HG02943 (cell line): ENCODE results near the gene ADAM12.
"Not testable (repeated sequence)": the region's sequence is repeated elsewhere in the genome, so short reads cannot be mapped to it uniquely, and the experiment has no call there.

Experiments used
- ATAC-seq: cut with Tn5 transposase; IDR thresholded peaks from one replicate; pipeline ENCODE4 v1.9.1; 2021; ENCODE audit warnings: mild to moderate bottlenecking, low read depth, moderate library complexity; ENCODE audit not compliant: unreplicated experiment

The ADAM12 gene

DNA sequence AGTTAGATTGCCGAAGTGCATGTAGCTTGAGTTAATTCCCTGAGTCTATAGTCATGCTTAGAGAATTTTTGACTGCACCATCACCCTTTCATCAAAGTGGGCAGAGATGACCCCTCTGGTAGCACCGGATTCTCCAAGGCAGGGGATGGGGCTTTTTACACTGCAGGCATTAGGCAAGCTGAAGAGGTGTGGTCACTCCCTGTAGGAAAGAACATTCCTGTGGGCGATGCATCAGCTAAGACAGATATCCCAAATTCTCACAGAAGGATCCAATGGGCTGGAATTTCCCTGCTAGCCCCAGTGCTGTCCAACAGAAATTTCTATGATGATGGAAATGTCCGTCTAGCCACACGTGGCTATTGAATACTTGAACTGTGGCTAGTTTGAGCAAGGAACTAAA lies 118.2 kb downstream of the ADAM12 start:
- ATAC-seq = no peak

DNA sequence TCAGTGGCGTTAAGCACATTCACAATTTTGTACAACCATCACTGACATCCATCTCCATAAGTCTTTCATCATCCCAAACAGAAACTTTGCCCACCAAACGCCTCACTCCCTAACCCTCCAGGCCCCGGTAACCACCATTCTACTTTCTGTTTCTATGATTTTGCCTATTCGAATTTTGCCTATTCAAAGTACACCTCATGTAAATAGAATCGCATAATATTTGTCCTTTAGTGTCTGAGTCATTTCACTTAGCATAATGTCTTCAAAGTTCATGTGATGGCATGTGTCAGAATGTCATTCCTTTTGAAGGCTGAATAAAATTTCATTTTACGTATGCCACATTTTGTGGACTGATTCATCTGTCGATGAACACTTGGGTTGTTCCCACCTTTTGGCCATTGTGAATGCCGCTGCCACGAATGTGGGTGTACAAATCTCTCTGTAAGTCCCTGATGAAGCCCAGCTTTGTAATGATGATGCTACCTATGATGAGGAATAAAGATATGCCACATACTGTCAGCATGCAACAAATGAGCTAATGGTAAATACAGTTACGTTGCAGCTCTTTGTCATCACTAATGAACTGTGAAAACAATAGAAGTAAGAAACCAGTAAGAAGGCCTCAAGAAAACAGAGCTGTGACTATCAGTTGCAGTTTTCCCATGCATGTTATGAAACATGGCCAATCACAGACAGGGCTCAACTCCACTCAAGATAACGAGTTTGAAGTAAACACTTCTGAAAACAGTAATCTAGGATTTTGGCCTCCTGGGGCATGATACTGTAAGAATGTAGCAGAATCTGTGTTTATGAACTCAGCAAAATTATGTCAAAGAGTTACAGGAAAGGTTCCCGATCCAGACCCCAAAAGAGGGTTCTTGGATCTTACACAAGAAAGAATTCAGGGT lies 120.0 kb downstream of the ADAM12 start:
- no peak for ATAC-seq

DNA sequence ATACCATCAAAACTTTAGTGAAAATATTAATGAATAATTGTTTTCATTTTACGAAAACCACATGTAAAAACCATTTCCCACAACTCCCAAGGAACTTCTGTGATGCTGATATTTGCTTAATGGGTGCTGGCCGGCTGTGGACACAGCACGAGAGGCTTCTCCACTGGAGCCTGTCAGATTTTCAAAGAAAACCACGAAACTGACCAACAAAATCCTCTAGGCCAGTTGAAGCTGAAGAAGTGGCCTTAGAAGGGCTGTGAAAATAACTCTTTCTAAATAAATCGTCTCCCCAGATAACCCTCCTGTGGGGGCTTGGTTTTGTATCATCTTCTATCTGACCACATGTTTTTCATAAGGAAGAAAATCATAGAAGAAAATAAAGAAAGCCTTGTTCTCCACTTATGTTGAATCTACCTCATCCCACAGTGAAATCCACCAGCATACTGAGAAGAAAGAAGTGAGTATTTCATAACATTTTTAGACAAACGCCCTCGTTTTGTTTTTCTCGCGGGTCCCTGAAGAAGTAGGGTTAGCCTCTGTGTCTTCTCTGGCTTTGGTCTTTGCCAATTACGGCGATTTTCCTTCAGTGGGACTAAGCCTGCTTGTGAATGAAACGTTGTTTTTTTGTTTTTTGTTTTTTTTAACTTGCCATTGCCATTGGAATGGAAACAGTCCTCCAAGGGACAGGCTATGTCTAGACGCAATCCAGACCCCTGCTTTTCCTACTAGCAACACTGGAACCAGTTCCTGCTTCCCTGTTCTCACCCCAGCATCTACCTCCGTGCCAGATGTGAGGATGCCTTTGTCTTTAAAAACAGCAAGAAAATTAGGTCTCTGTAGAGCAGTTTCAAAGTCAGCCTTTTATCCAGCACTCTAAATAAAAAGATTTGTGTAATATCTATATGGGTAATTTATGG lies 123.9 kb downstream of the ADAM12 start:
- no peak for ATAC-seq

DNA sequence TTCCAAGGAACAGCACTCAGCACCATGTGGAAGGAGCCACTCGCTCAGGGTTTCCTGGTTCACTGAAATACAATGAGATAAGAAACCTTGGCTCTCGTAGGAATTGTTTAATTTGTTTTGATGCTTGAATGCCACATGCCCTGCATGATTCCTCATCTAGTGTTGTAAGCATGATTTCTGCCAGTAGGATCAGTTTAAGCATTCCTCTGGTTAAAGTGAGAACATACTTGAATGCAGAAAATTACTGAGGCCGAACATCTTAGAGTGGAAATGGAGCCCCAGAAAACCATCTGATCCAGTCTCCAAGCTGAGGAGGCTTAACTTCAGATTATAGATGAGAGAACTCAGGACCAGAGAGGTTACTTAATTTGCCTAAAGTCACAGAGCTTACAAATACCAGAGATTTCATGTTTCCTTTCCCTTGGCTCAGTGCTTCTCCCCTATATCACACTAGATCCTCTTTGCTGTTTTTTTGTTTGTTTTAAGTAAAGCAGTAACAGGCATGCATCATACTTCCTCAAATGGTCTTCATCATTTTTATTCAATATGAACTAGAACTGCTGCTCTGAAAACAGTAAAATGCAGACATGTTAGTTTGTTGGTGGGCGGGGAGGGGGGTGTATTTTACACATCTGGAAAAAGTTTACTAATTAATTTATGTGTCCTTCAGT lies 125.1 kb downstream of the ADAM12 start:
- ATAC-seq = no peak

DNA sequence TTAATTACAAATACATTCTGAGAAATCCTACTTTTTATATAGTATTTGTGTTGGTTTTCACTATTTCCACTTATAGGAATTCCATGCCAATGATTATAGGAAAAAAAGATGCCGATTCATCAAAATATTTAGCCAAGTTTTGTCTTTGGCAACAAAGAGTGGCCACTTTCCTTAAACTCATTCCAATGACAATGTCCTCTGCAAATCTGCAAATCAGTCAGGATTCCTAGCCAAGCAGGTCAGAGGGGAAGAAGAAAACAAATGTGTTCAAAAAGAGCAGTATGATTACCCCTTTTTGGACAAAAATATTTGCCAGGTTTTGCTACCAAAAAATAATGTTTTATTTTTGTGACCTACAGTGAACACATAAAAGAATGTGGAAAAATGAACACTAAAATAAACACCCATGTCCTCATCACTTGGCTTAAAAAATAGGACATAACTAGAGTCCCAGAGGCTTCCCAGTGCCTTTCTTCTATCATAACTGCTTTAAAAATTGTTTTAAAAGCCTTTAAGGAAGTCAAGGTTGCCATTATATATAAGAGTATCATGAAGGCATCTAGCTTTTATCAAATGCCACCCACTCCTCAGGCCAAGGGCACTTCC lies 125.9 kb downstream of the ADAM12 start:
- ATAC-seq = no peak

DNA sequence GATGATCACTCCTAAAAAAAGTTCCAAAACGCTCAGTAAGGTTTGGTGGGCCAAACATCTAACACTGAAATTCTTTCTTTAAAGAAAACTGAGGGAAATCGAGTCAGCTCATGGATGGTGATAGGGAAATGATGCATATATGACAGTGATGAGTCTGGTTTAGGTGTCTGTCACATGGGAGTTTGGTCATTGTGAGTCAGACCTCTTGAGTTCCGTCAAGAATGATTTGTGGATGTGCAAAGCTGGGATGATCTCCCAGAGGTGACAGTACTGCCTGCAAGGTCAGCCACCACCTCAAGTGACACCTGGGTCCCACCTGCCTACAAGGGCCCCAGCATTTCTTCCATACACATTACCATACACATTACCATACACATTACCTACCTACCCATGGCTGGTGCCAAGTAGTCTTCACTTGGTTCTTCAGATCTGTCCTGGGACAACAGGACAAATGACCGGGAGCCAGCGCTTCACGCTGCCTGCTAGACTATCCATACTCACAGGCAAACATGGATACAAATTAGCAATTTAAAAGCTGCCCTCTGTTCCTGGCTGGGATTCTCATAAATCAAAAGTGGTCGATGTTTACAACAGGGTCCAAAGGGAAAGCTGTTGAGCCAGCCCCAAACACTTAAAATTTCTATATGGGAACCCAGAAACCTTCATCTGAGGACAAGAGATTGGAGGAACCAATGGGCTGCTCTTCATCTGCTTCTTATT lies 128.4 kb downstream of the ADAM12 start:
- ATAC-seq = no peak

DNA sequence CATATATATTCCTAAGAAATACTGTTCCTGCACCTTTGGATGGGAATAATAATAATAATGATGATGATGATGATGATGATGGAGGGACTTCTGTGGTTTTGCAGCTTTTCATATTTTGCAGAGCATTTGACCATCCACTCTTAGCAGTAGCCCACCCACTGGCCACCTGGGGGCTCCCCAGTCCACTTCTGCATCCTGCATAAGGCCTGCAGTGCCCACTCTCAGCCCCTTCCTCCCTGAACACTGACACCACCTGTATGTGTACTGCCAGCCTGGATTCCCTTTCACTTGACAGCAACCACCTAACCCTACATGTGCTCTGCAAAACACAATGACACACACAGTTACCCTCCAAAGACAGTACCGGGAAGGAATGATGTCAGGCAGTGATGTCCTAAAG lies 131.4 kb downstream of the ADAM12 start:
- no peak for ATAC-seq

DNA sequence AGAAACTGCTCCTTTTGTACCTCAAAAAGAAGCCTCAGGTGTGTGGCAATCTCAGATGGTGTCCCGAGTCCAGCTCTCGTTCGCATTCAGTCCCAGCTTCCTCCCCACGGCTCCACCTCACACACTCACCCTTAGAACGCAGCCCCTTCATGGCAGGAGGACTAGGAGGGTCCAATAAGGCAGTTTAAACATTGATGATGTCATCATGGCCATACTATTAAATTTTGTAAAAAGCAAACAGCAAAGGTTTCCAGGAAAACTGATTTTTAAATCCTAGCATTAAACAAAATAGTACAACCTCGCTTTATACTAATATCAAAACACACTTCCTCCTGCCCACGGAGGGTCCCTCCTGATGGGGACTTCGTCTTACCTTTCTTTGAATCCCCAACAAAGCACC lies 133.0 kb downstream of the ADAM12 start:
- no peak for ATAC-seq

DNA sequence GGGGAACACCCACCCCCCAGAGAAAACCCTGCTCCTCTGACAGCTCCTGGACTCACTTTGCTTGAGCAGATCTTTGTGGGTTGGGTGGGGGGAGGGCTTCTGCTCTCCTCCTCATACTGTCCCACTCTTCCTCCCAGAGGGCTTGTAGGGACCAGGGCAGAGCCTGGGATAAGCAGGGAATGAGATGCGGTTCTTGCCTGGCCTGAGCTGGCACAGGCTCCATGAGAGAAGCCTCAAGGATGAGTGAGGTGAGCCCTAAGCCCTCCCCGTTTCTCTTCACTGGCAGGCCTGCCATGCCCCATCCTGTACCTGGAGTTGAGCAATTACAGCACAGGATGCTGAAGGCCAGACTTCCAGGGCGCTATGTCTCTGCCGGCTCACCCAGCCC lies 134.7 kb downstream of the ADAM12 start:
- no peak for ATAC-seq

DNA sequence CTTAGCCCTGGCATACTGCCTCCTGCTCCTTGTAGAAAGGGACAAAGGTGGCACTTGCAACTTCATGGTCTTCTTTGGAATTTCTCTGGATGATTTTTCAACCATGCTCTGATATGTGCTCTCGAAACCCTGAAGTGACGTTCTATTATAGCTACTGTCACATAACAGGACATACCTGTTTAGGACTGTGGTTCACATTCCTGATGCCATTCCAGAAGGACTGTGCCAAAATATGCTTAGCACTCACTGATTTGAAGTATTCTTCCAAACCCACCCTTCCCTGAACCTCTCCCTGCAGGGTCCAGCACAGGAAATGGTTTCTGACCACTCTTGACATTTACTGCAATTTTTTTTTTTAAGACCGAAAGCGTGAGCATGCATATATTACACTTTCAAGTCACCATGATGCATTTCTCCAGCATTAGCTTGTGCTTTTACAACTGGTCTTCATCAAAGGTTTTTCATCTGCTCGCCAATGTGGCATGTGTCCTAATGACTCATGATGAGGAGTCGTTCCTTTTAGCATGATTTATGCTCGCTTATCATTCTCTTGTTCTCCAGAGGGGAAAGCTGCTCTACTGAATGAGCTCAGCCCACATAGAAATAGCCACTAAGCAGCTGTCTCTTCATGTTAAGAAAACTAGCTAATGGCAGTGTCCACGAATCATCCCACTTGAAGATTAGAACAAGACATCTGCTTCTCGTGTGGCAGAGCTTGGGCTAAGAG lies 135.2 kb downstream of the ADAM12 start:
- ATAC-seq = no peak

DNA sequence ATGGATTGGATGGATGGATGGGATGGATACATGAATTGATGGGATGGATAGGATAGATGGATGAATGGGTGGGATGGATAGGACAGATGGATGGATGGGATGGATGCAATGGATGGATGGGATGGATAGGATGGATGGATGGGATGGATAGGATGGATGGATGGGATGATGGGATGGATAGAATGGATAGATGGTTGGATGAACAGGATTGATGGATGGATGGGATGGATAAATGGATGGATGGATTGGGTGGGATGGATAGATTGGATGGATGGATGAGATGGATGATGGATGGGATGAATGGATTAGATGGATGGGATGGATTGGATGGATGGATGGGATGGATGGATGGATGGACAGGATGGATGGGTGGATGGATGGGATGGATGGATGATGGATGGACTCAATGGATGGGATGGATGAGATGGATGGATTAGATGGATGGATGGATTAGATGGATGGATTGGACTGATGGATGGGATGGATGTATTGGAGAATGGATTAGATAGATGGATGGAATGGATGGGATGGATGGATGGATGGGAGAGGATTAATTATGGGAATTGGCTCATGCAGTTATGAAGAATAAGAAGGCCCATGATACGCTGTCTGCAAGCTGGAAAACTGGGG lies 136.4 kb downstream of the ADAM12 start:
- no peak for ATAC-seq

DNA sequence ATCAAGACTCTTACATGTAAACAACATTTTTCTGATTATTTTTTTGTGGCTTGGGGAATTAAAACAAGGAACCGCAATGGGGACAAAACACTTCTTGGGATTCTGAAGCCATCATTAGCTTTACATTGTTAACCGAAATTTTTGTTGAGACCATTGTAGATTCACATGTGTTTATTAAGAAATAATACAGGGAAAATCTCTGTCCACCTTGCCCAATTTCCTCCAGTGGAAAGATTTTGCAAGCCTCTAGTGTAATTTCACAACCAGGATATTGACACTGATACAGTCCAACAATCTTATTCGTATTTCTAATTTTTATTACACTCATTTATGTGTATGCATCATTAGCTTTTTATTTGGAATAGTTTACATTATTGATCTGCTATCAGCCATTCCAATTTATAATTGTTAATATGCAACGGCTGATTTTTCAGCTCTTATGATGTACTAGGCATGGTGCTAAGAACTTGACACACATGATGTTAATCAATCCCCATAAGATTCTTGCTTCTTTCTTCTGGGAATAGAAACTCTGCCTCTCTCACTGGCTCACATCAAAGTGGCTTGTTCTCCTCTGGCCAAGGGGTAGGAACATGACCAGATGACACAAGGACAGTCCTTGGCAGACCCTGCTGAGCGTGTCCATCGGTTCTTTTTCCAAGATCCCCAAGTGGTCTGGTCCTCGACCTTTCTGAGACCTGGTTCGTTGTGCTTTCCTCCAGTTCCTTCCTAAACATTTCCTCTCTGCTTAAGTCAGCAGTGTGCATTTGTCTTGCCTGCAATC lies 137.6 kb downstream of the ADAM12 start:
- ATAC-seq = no peak

DNA sequence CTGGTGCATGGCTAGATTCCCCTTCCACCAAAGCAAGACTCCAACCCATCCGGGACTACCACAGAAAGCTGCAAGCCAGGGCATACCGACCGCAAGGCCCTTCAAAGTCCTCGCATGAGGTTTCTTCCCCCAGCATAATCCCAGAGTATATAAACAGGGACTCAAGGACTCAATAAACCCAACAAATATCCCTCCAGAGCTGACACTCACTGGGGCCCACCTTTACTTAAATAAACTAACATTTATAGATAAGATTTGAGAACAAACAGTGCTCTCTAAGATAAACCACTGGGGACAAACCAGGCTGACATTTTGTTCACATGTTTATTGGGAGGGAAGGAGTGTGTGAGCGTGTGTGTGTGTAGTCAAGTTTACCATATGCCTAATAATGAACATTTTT lies 138.2 kb downstream of the ADAM12 start:
- no peak for ATAC-seq

DNA sequence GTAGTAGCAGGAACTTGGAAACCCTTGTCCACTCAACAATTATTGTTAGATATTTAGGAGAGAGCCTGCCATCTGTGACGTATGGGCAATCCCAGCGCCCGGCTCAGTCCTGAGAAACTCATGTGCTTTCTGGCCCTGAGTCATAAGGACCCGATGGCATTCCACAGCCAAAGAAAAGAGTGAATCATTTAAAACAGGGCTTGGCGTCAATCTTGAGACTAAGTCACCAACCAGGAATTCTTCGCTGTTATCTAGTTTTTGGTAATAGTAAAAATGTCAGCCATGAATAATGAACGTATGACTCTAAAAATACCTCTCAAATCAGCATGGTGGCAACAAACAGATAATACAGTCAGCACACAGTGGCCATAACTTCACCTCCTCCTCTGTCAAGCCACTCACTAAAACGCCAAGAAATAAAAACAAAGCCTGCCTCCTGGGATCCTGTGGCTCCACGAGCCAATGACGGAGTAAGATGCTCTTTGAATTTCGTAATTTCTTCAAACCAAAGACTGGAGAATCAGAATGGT lies 140.8 kb downstream of the ADAM12 start:
- ATAC-seq = no peak

DNA sequence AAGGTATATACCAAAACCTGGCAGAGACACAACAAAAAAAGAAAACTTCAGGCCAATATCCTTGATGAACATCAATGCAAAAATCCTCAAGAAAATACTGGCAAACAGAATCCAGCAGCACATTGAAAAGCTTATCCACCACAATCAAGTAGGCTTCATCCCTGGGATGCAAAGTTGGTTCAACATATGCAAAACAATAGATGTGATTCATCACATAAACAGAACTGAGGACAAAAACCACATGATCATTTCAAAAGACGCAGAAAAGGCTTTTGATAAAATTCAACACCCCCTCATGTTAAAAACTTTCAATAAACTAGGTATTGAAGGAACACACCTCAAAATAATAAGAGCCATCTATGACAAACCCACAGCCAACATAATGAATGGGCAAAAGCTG lies 141.9 kb downstream of the ADAM12 start:
- not testable (repeated sequence) for ATAC-seq

DNA sequence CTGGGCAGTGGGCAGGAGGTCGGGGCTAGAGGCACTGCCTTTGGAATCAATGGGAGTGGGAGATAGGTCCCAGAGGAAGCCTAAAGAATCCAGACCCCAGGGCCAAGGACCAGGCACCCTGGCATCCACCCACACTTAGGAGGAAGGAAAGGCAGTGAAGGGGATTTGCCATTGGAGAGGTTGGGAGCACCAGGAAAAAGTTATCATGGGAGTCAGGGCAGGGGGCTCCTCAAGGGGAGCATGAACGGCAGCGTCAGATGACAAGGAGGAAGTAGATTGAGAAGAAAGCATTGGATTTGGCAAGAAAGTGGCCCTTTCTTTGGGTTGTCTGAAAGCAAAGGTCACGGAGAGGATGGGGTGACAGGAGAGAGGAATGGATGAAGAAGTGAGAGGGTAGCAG lies 142.8 kb downstream of the ADAM12 start:
- no peak for ATAC-seq

DNA sequence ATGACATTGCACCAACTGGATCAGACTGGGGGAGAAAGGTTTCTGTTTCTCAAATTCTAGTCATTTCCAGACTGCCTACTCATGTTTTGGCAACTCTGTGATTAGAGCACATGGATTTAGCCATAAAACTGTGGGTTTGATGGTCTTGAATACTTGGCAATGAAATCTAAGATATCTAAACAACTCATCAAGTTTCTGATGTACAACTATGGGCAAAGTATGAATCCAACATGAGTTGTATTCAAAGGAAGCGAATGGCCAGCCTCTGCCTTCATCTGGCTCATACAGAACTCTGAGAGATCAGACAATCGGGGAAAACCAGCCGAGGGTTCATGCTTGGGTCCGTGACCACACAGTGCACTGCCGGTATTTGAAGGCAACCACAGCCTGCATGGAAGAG lies 144.3 kb downstream of the ADAM12 start:
- no peak for ATAC-seq

DNA sequence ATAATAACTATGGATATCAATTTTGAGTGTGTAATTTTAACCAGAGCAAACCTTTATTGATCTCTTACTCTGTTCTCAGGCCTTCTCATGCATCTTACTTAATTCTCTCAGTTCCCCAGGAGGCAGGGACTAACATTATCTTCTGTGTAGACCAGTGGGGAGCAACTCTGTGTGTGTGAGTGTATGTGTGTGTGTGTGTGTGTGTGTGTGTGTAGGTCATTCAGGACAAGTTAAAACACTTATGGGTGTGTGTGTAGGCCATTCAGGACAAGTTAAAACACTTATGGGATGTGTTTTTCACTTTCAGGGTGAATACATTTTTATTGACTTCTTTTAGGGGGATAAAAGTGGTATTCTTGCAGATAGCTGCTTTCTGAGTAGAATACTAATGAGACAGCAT lies 145.0 kb downstream of the ADAM12 start:
- ATAC-seq = no peak
